Right atrium auricular region (tissue), 2 donors: ENCODE measurements around the gene FGB. TPM values are rescaled to one million over a fixed set of nuclear protein-coding genes. Genes with fewer than 3 reads are reported as not detected.

ENCODE experiments used
- DNase-seq: peaks from one replicate; pipeline ENCODE4 v3.0.0-alpha.2; 2019; ENCODE audit warnings: low spot score
- H3K27ac ChIP-seq, 2 donors: fragments of 200-600 bp; sonication (generic); 1 replicate in 1 of 2; 2 replicates in 1 of 2; pipeline ENCODE4 v1.5.1; 2016 to 2019
- H3K27me3 ChIP-seq, 2 donors: fragments of 200-600 bp; sonication (generic); one replicate each; pipeline versions ENCODE4 v1.5.1 to v1.6.0; 2017 to 2019
- H3K36me3 ChIP-seq: fragments of 200-600 bp; sonication (generic); one replicate; pipeline ENCODE4 v1.5.1; 2016
- H3K4me1 ChIP-seq, 2 donors: fragments of 200-600 bp; sonication (generic); one replicate each; pipeline versions ENCODE4 v1.5.1 to v1.6.0; 2017 to 2019
- H3K4me3 ChIP-seq, 2 donors: fragments of 200-600 bp; sonication (generic); 1 replicate in 1 of 2; 2 replicates in 1 of 2; pipeline ENCODE4 v1.5.1; 2017 to 2019; ENCODE audit warnings: mild to moderate bottlenecking in 1 of 2, moderate library complexity in 1 of 2
- H3K9me3 ChIP-seq, 2 donors: fragments of 200-600 bp; sonication (generic); one replicate each; pipeline ENCODE4 v1.5.1; 2019
- total RNA-seq, 2 donors: library from RNA; depleted of rRNA; stranded (reverse); fragments of >200 nt; gene quantifications; one replicate each; pipeline ENCODE4 v1.1.0, GENCODE V29; 2016
- TF ChIP-seq, protein P1 (sequence below), 2 donors: fragments of 200-600 bp; sonication (generic); IDR thresholded peaks; one replicate each; pipeline ENCODE4 v1.5.1; 2019; ENCODE audit warnings: antibody characterized with exemption in 2 of 2

The FGB gene
- total RNA-seq, 2 donors from 2014 or later: not detected

DNA sequence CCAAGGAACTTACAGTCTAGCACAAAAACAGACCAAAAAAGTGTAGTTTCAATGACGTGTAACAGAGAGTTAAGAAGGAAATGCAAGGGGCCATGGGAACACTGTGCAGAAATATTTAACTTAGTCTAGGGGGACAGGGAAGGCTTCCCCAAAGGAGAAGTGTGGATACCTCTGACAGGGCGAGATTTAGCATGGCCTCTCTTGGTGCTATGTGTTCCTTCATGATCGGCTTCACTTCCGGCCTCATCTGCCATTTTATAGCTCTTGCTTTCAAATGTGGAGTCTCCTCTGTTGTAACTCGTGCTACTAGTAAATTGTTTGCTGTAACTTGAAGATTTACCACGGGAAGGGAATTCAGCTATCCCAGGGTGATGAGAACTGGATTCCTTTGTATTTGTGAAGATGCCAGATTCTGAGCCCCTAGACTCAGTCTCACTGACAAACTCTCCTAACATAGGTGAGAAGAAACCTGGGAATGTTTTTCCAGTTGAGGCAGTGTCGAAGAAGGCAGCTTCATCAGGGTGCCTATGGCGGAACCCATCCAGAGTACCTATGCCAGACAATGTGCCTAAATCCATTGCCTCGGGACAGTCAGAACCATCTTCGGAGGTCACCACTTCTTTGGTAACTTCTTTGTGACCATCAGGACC is 22.7 kb downstream of the FGB start:
- no peaks in the 10 kb centered on the region for H3K27me3 ChIP-seq
- no peak for DNase-seq
- no peak overlapping the region for H3K4me3 ChIP-seq
- H3K36me3 ChIP-seq: no peaks in the 10 kb centered on the region
- TF ChIP-seq, protein P1, sequence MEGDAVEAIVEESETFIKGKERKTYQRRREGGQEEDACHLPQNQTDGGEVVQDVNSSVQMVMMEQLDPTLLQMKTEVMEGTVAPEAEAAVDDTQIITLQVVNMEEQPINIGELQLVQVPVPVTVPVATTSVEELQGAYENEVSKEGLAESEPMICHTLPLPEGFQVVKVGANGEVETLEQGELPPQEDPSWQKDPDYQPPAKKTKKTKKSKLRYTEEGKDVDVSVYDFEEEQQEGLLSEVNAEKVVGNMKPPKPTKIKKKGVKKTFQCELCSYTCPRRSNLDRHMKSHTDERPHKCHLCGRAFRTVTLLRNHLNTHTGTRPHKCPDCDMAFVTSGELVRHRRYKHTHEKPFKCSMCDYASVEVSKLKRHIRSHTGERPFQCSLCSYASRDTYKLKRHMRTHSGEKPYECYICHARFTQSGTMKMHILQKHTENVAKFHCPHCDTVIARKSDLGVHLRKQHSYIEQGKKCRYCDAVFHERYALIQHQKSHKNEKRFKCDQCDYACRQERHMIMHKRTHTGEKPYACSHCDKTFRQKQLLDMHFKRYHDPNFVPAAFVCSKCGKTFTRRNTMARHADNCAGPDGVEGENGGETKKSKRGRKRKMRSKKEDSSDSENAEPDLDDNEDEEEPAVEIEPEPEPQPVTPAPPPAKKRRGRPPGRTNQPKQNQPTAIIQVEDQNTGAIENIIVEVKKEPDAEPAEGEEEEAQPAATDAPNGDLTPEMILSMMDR (IDR thresholded peaks at IDR 0.05): no peak
- H3K9me3 ChIP-seq: no peaks in the 10 kb centered on the region
- H3K27ac ChIP-seq: no peak overlapping the region
- no peaks in the 10 kb centered on the region for H3K4me1 ChIP-seq

DNA sequence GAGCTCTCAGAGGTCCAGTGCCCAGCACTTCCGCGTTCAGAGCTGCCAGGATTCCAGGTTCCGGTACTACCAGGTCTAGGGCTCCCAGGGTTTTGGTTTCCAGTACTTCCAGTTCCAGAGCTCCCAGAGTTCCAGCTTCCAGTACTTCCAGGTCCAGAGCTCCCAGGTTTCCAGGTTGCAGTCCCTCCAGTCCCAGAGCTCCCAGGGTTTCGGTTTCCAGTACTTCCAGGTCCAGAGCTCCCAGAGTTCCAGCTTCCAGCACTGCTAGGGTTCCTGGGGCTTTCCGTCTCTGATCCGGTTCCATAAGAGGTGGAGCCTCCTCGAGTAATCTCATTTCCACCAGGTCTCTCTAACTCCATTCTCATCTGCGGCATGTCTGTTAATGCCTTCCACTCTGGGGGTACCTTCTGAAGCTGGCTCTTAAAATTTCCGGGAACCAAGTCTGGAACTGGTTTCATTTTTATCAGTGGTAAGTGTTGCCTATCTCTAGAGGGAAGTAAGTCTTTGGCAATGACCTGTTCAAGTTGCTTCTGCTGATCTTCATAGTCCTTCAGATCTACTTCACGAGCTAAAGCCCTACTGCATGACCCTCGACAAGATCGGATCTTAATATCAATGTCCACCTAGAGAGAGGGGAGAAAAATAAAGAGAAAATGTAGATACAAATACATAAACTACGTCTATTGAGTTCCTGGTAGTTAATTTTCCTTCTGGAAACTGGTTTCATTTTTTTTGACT is 23.7 kb downstream of the FGB start:
- no peak overlapping the region for H3K27ac ChIP-seq
- DNase-seq: no peak
- no peaks in the 10 kb centered on the region for H3K36me3 ChIP-seq
- TF ChIP-seq, protein P1 (IDR thresholded peaks at IDR 0.05): no peak
- no peak overlapping the region for H3K4me3 ChIP-seq
- no peaks in the 10 kb centered on the region for H3K4me1 ChIP-seq
- H3K9me3 ChIP-seq: no peaks in the 10 kb centered on the region
- no peaks in the 10 kb centered on the region for H3K27me3 ChIP-seq

DNA sequence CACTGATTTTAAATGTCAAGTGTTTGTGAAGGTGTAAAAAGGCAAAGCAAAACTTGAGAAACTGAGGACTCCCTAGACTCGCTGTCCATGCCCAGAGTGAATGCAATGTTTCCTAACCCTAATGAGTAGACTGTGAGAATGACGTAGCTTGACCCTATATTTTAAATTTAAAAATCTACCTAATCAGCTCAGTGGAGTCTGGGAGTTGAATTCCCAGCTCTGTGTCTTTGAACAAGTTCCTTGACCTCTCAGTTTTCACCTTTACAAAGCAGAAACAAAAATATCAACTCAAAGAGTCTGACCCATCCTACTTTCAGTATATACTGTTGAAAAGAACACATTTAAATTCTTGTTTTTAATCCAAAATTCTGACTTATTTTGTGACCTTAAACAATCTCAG is 25.4 kb downstream of the FGB start:
- Histone ChIP-seq H3K9me3 (no peaks in the 10 kb centered on the region), H3K4me3 (no peak overlapping the region), H3K36me3 (no peaks in the 10 kb centered on the region), H3K27me3 (no peaks in the 10 kb centered on the region), H3K27ac (no peak overlapping the region), H3K4me1 (no peaks in the 10 kb centered on the region)
- TF ChIP-seq, protein P1 (IDR thresholded peaks at IDR 0.05): no peak
- no peak for DNase-seq

DNA sequence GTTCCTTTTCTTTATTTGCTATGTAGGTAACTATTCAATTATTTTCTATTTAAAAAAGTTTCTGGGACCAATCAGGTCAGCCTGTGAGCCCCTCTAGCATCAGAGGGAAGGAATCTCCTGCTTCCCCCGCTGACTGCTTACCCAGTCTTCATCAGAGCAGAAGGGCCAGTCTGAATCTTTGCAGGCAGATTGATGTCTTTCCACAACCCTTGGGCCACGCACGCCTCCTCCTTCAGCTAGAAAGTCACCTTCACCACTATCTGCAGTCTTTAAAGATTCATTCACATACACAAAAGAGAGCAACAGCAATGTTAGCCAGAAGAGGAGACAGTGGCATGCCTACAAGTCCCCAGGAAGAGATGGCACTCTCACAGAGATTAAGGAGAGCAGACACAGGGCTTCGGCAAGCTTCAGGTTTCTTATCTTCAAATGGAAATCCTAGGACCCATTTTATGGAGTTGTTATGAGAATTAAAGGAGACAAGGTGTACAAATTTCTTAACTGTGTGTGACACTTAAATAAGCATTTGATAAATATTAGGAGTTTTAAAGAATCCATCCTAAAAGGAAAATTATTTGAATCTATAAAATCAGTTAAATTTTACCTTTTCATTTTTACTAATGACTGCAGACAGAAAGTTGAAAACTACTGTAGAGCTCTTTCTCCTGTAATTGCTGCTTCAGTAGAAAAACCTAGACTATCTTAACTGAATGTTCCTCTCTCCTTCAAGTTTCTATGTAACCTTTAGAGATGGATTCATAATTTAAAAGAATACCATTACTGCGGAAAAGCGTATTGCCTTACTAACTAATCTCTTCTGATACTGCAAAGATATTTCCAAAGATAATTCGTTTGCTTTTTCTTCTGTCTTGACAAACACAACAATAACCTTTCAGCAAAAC is 26.7 kb downstream of the FGB start:
- Histone ChIP-seq H3K4me1 (no peaks in the 10 kb centered on the region), H3K36me3 (no peaks in the 10 kb centered on the region), H3K4me3 (no peak overlapping the region), H3K9me3 (no peaks in the 10 kb centered on the region), H3K27ac (no peak overlapping the region), H3K27me3 (no peaks in the 10 kb centered on the region)
- TF ChIP-seq, protein P1 (IDR thresholded peaks at IDR 0.05): no peak
- DNase-seq: no peak

DNA sequence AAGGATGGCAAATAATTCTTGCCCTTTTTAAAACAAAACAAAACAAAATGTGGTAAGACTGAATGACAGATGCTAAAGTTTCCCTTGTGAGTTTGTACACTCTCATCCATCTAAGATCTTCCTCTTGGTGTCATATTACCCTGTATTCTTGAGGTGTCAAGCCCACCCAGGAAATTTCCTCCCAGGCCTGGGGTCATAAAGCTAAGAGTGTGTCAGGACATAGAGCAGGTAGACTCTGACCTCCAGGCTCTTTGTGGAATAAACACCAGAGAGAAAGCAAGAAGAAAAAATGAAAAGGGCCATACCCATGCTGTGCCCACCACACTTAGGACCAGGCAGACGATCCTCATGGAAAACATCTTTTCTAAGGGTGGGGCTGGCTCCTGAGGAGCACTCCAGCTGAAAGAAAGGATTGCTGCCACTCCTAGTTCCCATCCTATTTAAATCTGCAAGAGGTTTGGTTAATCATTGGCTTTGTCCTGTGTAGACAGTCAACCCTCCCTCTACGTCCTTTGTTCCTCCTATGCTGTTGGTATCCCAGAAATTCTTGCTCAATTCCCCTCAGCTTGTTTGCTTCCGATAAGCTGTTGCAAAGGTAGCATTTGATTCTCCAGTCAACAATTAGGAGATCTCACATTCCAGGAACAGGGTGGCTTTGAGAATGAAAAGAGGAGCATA is 27.7 kb downstream of the FGB start, which contains the start of gene FGA:
Gene FGA (minus strand): TSS at position 414 of the 678 bp plus-strand sequence. CDS start 55 bp downstream, at position 359.
- no peak for DNase-seq
- H3K9me3 ChIP-seq: no peaks in the 10 kb centered on the region
- H3K27me3 ChIP-seq: no peaks in the 10 kb centered on the region
- H3K4me1 ChIP-seq: no peaks in the 10 kb centered on the region
- TF ChIP-seq, protein P1 (IDR thresholded peaks at IDR 0.05): no peak
- H3K4me3 ChIP-seq: no peak within 1 kb of the TSS
- no peaks in the 10 kb centered on the region for H3K36me3 ChIP-seq
- no peak within 1 kb of the TSS for H3K27ac ChIP-seq
